GM12878 (cell line): ENCODE measurements around the gene POLR2I. TPM values are rescaled to one million over a fixed set of nuclear protein-coding genes. Genes with fewer than 3 reads are reported as not detected.

Experiments used
- ATAC-seq: fragments of 200-7000 bp; cut with Tn5 transposase; 3 replicates; pipeline ENCODE4 v1.9.1; 2020; ENCODE audit warnings: mild to moderate bottlenecking, moderate library complexity
- BruUV-seq: library from RNA; stranded (reverse); fragments of 400-500 nt; replicated peaks from 2 replicates; lab custom pipeline; 2021; lab: Mats Ljungman, UMichigan
- CTCF ChIA-PET: fragments of 300-600 bp; sonication (Branson Sonifier 250); formaldehyde crosslinking; extraction: SDS; loops from one replicate; lab custom pipeline; 2021; ENCODE audit warnings: inconsistent platforms; lab: Yijun Ruan, JAX
- POLR2A ChIA-PET: fragments of 350-600 bp; formaldehyde crosslinking; extraction: SDS; loops from one replicate; lab custom pipeline; 2021; ENCODE audit warnings: inconsistent platforms; lab: Charles Lee
- RAD21 ChIA-PET: fragments of 300-600 bp; sonication (Branson Sonifier 250); formaldehyde crosslinking; loops from one replicate; lab custom pipeline; 2023; ENCODE audit warnings: antibody characterized with exemption; ENCODE audit not compliant: unreplicated experiment; lab: Charles Lee
- SMC1A ChIA-PET: fragments of 300-600 bp; sonication (Branson Sonifier 250); formaldehyde crosslinking; loops from one replicate; lab custom pipeline; 2023; ENCODE audit not compliant: unreplicated experiment, uncharacterized antibody; lab: Charles Lee
- DNase-seq: peaks from one replicate; pipeline ENCODE4 v3.0.0-alpha.2; 2011; ENCODE audit warnings: low read depth, low spot score
- FAIRE-seq: peaks from 3 replicates; lab custom pipeline; 2011; peaks lifted over from hg19 to GRCh38; lab: Jason Lieb, UNC
- H2AFZ ChIP-seq: 2 replicates; pipeline ENCODE4 v1.6.0; 2011; ENCODE audit warnings: low read depth, low read length, control low read depth; ENCODE audit not compliant: control insufficient read depth
- H3K27ac ChIP-seq: 2 replicates; pipeline ENCODE4 v1.5.1; 2011; ENCODE audit warnings: control low read depth; ENCODE audit not compliant: control insufficient read depth, insufficient read depth
- H3K27me3 ChIP-seq, 2 experiments: replicated peaks in 1 of 2; 2 replicates each; pipeline versions ENCODE4 v1.6.0 to v1.6.1; 2011; ENCODE audit warnings: low read length in 1 of 2; ENCODE audit not compliant: control insufficient read depth in 2 of 2, insufficient read depth in 2 of 2
- H3K36me3 ChIP-seq, 2 experiments: 2 replicates each; pipeline ENCODE4 v1.5.1; 2011; ENCODE audit warnings: low read length in 1 of 2; ENCODE audit not compliant: control insufficient read depth in 2 of 2, insufficient read depth in 2 of 2
- H3K4me1 ChIP-seq: 2 replicates; pipeline ENCODE4 v1.6.1; 2011; ENCODE audit warnings: mild to moderate bottlenecking, low read length, moderate library complexity, mixed read lengths; ENCODE audit not compliant: control insufficient read depth, insufficient read depth
- H3K4me2 ChIP-seq: 2 replicates; pipeline ENCODE4 v1.6.0; 2011; ENCODE audit warnings: control low read depth; ENCODE audit not compliant: control insufficient read depth, insufficient read depth
- H3K4me3 ChIP-seq: fragments of 200-600 bp; sonication (generic); 2 replicates; pipeline ENCODE4 v1.5.1; 2016
- H3K79me2 ChIP-seq: 2 replicates; pipeline ENCODE4 v1.6.0; 2011; ENCODE audit warnings: low read length; ENCODE audit not compliant: control insufficient read depth, insufficient read depth
- H3K9ac ChIP-seq: 2 replicates; pipeline ENCODE4 v1.8.0; 2011; ENCODE audit warnings: low read length, control low read depth, mixed read lengths; ENCODE audit not compliant: control insufficient read depth, insufficient read depth
- H3K9me3 ChIP-seq: replicated peaks from 3 replicates; pipeline ENCODE4 v1.5.1; 2011; ENCODE audit warnings: mild to moderate bottlenecking, low read length; ENCODE audit not compliant: control insufficient read depth, insufficient read depth
- H4K20me1 ChIP-seq: 2 replicates; pipeline ENCODE4 v1.6.0; 2011; ENCODE audit not compliant: control insufficient read depth, insufficient read depth
- BCL11A ChIP-seq: IDR thresholded peaks from 2 replicates; pipeline ENCODE4 v1.6.1; 2011; ENCODE audit warnings: low read depth, low read length
- BRCA1 ChIP-seq: IDR thresholded peaks from 2 replicates; pipeline ENCODE4 v1.6.1; 2011; ENCODE audit warnings: low read depth, low read length, improper control_type of control experiment
- CREM ChIP-seq: IDR thresholded peaks from 2 replicates; pipeline ENCODE4 v1.6.1; 2014; ENCODE audit warnings: antibody characterized with exemption, low read depth
- ETV6 ChIP-seq, 2 experiments: fragments of 450-650 bp in 1 of 2; IDR thresholded peaks in 1 of 2; conservative IDR thresholded peaks in 1 of 2; 2 replicates each; pipeline ENCODE4 v1.6.1; 2014; ENCODE audit warnings: antibody characterized with exemption in 1 of 2, borderline replicate concordance in 1 of 2, low read depth in 1 of 2, mild to moderate bottlenecking in 1 of 2, moderate library complexity in 1 of 2
- GABPA ChIP-seq: IDR thresholded peaks from 2 replicates; pipeline ENCODE4 v1.6.1; 2014; ENCODE audit warnings: antibody characterized with exemption, low read depth, mild to moderate bottlenecking, inconsistent platforms
- MEF2B ChIP-seq: fragments of 450-650 bp; IDR thresholded peaks from 2 replicates; pipeline ENCODE4 v1.6.1; 2018; ENCODE audit warnings: mild to moderate bottlenecking, moderate library complexity; ENCODE audit not compliant: partially characterized antibody, poor library complexity, severe bottlenecking
- MTA2 ChIP-seq: fragments of 450-650 bp; IDR thresholded peaks from 2 replicates; pipeline ENCODE4 v1.6.1; 2016; ENCODE audit warnings: low read depth, mild to moderate bottlenecking, moderate library complexity
- RELA ChIP-seq: fragments of 450-650 bp; IDR thresholded peaks from 2 replicates; pipeline ENCODE4 v1.8.0; 2014; ENCODE audit warnings: borderline replicate concordance; ENCODE audit not compliant: partially characterized antibody
- REST ChIP-seq: IDR thresholded peaks from 2 replicates; pipeline ENCODE4 v1.6.1; 2012; ENCODE audit warnings: mild to moderate bottlenecking, low read depth, low read length
- TCF7 ChIP-seq: IDR thresholded peaks from 2 replicates; pipeline ENCODE4 v1.6.1; 2014; ENCODE audit warnings: antibody characterized with exemption, borderline replicate concordance
- ZBTB40 ChIP-seq: fragments of 450-650 bp; IDR thresholded peaks from 2 replicates; pipeline ENCODE4 v1.6.1; 2016; ENCODE audit warnings: mild to moderate bottlenecking, moderate library complexity, borderline replicate concordance
- WGBS: methylation state at CpG from one replicate; pipeline ENCODE4 v1.1.6; 2016; ENCODE audit warnings: low lambda C conversion rate; ENCODE audit not compliant: insufficient replicate concordance, insufficient coverage; ENCODE audit errors: missing lambda C conversion rate; 5-methylcytosine and 5-hydroxymethylcytosine counted together
- in situ Hi-C: fragments of 300-500 bp; cut with MboI; formaldehyde crosslinking; loops from 9 replicates; pipeline ENCODE4 v1.14.3; 2018; ENCODE audit warnings: mixed read lengths
- intact Hi-C: fragments of 100-400 bp; cut with micrococcal nuclease; formaldehyde crosslinking; loops from one replicate; pipeline ENCODE4 v1.14.2; 2022; ENCODE audit not compliant: unreplicated experiment
- polyA plus RNA-seq, 11 experiments: library from polyadenylated mRNA; depleted of rRNA in 4 of 11; unstranded in 6 of 11; stranded (reverse) in 5 of 11; fragments of >200 nt; fragmentation: Nextera tagmentation in 4 of 11; fragmentation: Illumina TruSeq in 1 of 11; extraction: Ambion mirVana in 4 of 11; extraction: Trizol in 1 of 11; gene quantifications; 1 replicate in 1 of 11; 2 replicates in 10 of 11; pipeline versions ENCODE4 v1.2.1 to v1.2.3, GENCODE V29; 2011 to 2016; ENCODE audit warnings: inconsistent platforms in 2 of 11, missing spikeins in 2 of 11, low read depth in 1 of 11
- total RNA-seq, 4 experiments: library from RNA; depleted of rRNA in 3 of 4; stranded (reverse); fragments of >200 nt in 3 of 4; fragmentation: Illumina TruSeq in 1 of 4; extraction: Trizol in 1 of 4; gene quantifications; 2 replicates each; pipeline versions ENCODE4 v1.2.1 to v1.2.3, GENCODE V29; 2013 to 2021
- TF ChIP-seq, protein P1 (sequence below): fragments of 450-650 bp; IDR thresholded peaks from 2 replicates; pipeline ENCODE4 v1.6.1; 2016; ENCODE audit warnings: mild to moderate bottlenecking
- TF ChIP-seq, protein P2 (sequence below): fragments of 150-350 bp; IDR thresholded peaks from 2 replicates; pipeline ENCODE4 v1.6.1; 2014; ENCODE audit warnings: mild to moderate bottlenecking, low read depth, low read length

POLR2I gene
- total and polyA plus RNA-seq, 10 of the 15 experiments (the other 5 are each of a cell fraction or from before 2014, with no cell fraction given) = 30.9 to 272 (median 202) TPM

- TF ChIP-seq REST = no peak
Observed at GRCh38 chr19:36067681-36068080, 47.0 kb downstream of the POLR2I start (continued).

DNA sequence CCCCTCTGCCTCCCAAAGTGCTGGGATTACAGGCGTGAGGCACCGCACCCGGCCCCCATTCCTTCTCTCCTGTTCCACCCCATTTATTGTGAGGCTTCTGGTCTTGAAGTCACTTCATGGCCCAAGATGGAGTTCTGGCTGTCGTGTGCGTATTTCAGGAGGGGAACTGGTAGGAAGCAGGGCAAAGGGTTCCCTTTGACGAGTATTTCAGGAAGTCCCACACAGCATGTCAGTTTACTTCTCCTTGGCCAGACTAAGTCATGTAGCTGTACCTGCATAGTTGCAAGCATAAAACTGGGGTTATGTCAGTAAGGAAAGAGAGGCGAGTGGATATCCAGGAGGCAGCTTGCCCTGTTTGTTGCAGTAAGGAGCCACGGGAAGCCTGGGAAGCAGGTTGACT is 49.8 kb downstream of the POLR2I start:
- Histone ChIP-seq H2AFZ (no peak overlapping the region), H3K9ac (no peak overlapping the region), H3K79me2 (no peaks in the 10 kb centered on the region), H3K4me2 (no peak overlapping the region), H3K4me3 (no peak overlapping the region), H3K9me3 (no peaks in the 10 kb centered on the region), H3K27me3 (no peaks in the 10 kb centered on the region), H3K36me3 (peaks cover 8 to 25% of the 10 kb centered on the region in 2 experiments), H3K27ac (no peak overlapping the region), H4K20me1 (no peaks in the 10 kb centered on the region), H3K4me1 (no peaks in the 10 kb centered on the region; the same call in 1 of the 2 replicates)
- BruUV-seq = no TSS peak
- FAIRE-seq = no peak
- no peak for ATAC-seq
- RAD21 ChIA-PET = no interaction called here
- CTCF ChIA-PET = no interaction called here
- in situ Hi-C loops (no loop called here), intact Hi-C loops (no loop called here)
- POLR2A ChIA-PET = no interaction called here
- WGBS = 93% methylated on average over 8 of the region's 8 CpGs
- no peak for DNase-seq
- SMC1A ChIA-PET = no interaction called here
- TF ChIP-seq CREM (no peak), MTA2 (no peak), GABPA (no peak), ETV6 (conservative IDR thresholded peaks at IDR 0.05 in 1 of 2, IDR thresholded peaks at IDR 0.05 in 1 of 2; ENCODE audit: borderline replicate concordance in 1 of 2, low read depth in 1 of 2) (no peak), ZBTB40 (no peak), BRCA1 (no peak), RELA (no peak), MEF2B (no peak), TCF7 (no peak), BCL11A (no peak)
- TF ChIP-seq, protein P1, sequence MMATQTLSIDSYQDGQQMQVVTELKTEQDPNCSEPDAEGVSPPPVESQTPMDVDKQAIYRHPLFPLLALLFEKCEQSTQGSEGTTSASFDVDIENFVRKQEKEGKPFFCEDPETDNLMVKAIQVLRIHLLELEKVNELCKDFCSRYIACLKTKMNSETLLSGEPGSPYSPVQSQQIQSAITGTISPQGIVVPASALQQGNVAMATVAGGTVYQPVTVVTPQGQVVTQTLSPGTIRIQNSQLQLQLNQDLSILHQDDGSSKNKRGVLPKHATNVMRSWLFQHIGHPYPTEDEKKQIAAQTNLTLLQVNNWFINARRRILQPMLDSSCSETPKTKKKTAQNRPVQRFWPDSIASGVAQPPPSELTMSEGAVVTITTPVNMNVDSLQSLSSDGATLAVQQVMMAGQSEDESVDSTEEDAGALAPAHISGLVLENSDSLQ = no peak
- TF ChIP-seq, protein P2, sequence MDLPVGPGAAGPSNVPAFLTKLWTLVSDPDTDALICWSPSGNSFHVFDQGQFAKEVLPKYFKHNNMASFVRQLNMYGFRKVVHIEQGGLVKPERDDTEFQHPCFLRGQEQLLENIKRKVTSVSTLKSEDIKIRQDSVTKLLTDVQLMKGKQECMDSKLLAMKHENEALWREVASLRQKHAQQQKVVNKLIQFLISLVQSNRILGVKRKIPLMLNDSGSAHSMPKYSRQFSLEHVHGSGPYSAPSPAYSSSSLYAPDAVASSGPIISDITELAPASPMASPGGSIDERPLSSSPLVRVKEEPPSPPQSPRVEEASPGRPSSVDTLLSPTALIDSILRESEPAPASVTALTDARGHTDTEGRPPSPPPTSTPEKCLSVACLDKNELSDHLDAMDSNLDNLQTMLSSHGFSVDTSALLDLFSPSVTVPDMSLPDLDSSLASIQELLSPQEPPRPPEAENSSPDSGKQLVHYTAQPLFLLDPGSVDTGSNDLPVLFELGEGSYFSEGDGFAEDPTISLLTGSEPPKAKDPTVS = no peak
